ENCODE measurements around the gene MLH3. TPM values are rescaled to one million over a fixed set of nuclear protein-coding genes. Genes with fewer than 3 reads are reported as not detected.

Gene MLH3
- total RNA-seq, 1 donor from 2014 or later, result 17.2 TPM

DNA sequence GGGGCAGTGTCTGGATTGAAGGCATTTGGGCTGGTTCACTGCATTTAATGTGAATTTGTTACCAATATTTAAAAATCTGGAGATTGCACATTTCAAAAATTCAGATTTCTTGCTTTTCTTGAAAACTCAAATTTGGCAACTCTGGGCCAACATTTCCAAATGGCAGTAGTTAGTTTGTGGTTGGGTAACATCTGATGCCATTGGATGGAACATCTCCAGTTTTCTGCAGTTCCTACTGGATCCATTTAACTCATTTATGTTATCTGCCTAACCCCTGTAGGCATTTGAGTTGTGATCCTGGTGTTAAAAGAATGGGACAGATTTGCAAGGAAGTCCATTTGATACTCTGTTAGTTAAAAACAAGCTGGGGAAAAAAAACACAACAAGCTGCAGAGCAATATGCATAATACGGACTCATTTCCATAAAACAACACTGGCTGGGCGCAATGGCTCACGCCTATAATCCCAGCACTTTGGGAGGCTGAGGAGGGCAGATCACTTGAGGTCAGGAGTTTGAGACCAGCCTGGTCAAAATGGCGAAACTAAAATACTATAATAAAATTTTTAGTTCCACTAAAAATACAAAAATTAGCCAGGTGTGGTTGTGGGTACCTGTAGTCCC lies 40.7 kb downstream of the MLH3 start:
- no peak overlapping the region for H3K27ac Mint-ChIP-seq (ENCODE audit: unreplicated experiment)
- no peak for DNase-seq (ENCODE audit: low spot score)
- H3K9me3 Mint-ChIP-seq (ENCODE audit: unreplicated experiment), result no peaks in the 10 kb centered on the region
- no peak overlapping the region for H3K4me3 Mint-ChIP-seq (ENCODE audit: unreplicated experiment)
- TF ChIP-seq, protein P1, sequence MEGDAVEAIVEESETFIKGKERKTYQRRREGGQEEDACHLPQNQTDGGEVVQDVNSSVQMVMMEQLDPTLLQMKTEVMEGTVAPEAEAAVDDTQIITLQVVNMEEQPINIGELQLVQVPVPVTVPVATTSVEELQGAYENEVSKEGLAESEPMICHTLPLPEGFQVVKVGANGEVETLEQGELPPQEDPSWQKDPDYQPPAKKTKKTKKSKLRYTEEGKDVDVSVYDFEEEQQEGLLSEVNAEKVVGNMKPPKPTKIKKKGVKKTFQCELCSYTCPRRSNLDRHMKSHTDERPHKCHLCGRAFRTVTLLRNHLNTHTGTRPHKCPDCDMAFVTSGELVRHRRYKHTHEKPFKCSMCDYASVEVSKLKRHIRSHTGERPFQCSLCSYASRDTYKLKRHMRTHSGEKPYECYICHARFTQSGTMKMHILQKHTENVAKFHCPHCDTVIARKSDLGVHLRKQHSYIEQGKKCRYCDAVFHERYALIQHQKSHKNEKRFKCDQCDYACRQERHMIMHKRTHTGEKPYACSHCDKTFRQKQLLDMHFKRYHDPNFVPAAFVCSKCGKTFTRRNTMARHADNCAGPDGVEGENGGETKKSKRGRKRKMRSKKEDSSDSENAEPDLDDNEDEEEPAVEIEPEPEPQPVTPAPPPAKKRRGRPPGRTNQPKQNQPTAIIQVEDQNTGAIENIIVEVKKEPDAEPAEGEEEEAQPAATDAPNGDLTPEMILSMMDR (IDR thresholded peaks at IDR 0.05; ENCODE audit: unreplicated experiment), result no peak
- peaks cover 8% of the 10 kb centered on the region for H3K4me1 Mint-ChIP-seq (ENCODE audit: unreplicated experiment)
- peaks cover 25% of the 10 kb centered on the region for H3K36me3 Mint-ChIP-seq (ENCODE audit: low read depth, unreplicated experiment)
- H3K27me3 Mint-ChIP-seq (ENCODE audit: unreplicated experiment), result no peaks in the 10 kb centered on the region

DNA sequence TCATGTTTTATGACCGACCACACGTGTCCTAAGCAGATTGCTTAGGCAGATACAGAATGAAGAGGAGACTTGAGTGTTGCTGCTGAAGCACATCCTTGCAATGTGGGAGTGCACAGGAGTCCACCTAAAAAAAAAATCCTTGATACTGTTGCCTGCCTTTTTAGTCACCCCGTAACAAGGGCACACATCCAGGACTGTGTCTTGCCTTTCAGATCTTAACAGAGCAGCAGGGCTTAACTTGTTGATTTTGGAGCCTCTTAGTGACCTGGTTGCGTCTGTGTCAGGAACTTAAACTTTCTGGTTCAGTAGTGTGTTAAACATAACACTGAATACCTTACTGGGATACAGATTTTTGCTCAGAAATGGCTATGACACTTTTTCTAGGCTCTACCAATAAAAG lies 42.1 kb downstream of the MLH3 start:
- H3K9me3 Mint-ChIP-seq (ENCODE audit: unreplicated experiment), result no peaks in the 10 kb centered on the region
- H3K4me1 Mint-ChIP-seq (ENCODE audit: unreplicated experiment), result peaks cover 10% of the 10 kb centered on the region
- no peak for DNase-seq (ENCODE audit: low spot score)
- TF ChIP-seq, protein P1 (IDR thresholded peaks at IDR 0.05; ENCODE audit: unreplicated experiment), result no peak
- H3K27me3 Mint-ChIP-seq (ENCODE audit: unreplicated experiment), result no peaks in the 10 kb centered on the region
- H3K27ac Mint-ChIP-seq (ENCODE audit: unreplicated experiment), result peak overlapping the region; percentile 55
- H3K36me3 Mint-ChIP-seq (ENCODE audit: low read depth, unreplicated experiment), result peaks cover 25% of the 10 kb centered on the region
- no peak overlapping the region for H3K4me3 Mint-ChIP-seq (ENCODE audit: unreplicated experiment)

DNA sequence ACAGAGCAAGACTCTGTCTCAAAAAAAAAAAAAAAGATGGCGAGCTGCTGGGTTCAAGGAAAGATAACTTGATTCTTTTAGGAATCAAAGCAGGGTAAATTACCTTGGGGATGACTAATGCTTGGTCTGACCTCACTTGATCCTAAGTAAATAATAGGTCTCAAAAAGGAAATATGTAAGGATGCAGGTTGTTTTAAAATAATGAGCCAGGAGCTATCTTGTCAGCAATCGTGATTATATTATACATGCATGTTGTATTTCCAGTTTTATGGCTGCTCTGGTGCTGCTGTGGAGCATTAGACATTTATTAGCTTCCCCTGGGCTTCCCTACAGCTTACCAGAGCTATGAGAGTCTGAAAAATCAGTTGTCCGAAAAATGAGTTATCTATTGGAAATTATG lies 45.9 kb downstream of the MLH3 start:
- Mint-ChIP-seq H3K9me3 (ENCODE audit: unreplicated experiment) (no peaks in the 10 kb centered on the region), H3K36me3 (ENCODE audit: low read depth, unreplicated experiment) (peaks cover 25% of the 10 kb centered on the region), H3K27me3 (ENCODE audit: unreplicated experiment) (peaks cover 3% of the 10 kb centered on the region), H3K4me1 (ENCODE audit: unreplicated experiment) (peaks cover 20% of the 10 kb centered on the region), H3K4me3 (ENCODE audit: unreplicated experiment) (peak overlapping the region; percentile 56), H3K27ac (ENCODE audit: unreplicated experiment) (peak overlapping the region; percentile 31)
- no peak for DNase-seq (ENCODE audit: low spot score)
- TF ChIP-seq, protein P1 (IDR thresholded peaks at IDR 0.05; ENCODE audit: unreplicated experiment), result no peak

DNA sequence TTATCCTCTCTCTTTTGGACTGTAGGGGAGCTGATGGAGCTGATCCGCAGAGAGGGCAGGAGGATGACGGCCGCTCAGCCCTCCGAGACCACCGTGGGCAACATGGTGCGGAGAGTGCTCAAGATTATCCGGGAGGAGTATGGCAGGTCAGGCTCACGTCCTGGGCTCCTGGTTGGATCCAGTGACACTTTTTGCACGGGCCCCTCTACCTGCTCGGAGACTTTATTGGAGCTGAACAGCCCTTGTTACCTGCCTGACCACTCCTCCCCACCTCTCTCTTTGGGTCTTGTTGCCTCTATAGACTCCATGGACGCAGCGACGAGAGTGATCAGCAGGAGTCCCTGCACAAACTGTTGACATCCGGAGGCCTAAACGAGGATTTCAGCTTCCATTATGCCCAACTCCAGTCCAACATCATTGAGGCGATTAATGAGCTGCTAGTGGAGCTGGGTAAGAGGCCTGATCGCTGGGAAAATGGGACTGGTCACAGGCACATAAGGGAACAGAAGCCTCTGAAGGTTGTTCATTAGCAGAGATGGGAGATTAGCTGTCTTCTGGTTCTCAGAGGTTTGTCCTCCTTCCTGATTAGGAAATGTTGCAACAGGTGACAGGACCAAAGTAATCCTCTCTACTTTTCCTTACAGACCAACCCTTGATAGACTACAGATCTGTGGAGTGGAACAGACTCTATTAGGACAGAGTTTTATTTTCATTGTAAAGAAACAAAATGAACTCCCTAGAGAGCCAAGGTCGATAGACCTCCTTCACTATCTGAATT lies 47.8 kb downstream of the MLH3 start:
- TF ChIP-seq, protein P1 (IDR thresholded peaks at IDR 0.05; ENCODE audit: unreplicated experiment), result no peak
- Mint-ChIP-seq H3K36me3 (ENCODE audit: low read depth, unreplicated experiment) (peaks cover 16% of the 10 kb centered on the region), H3K9me3 (ENCODE audit: unreplicated experiment) (no peaks in the 10 kb centered on the region), H3K27me3 (ENCODE audit: unreplicated experiment) (peaks cover 3% of the 10 kb centered on the region), H3K4me3 (ENCODE audit: unreplicated experiment) (peak overlapping the region; percentile 98), H3K4me1 (ENCODE audit: unreplicated experiment) (peaks cover 20% of the 10 kb centered on the region), H3K27ac (ENCODE audit: unreplicated experiment) (peak overlapping the region; percentile 91)
- peak; percentile 7 for DNase-seq (ENCODE audit: low spot score)
